ENCODE measurements around the gene RNF187. TPM values are rescaled to one million over a fixed set of nuclear protein-coding genes. Genes with fewer than 3 reads are reported as not detected.
"Not testable (repeated sequence)": the region's sequence is repeated elsewhere in the genome, so short reads cannot be mapped to it uniquely, and the experiment has no call there.

Gene RNF187
- total RNA-seq, 1 donor from 2014 or later: 193 TPM

- H3K36me3 Mint-ChIP-seq (ENCODE audit: low read depth): no peaks in the 10 kb centered on the region
- DNase-seq (ENCODE audit: low spot score): no peak
- no peak for TF ChIP-seq CTCF (IDR thresholded peaks at IDR 0.05)
- no peak overlapping the region for H3K27ac Mint-ChIP-seq (ENCODE audit: unreplicated experiment)
- H3K9me3 Mint-ChIP-seq (ENCODE audit: low read depth): no peaks in the 10 kb centered on the region
- H3K4me1 Mint-ChIP-seq (ENCODE audit: low read depth): peaks cover 19% of the 10 kb centered on the region
- H3K4me3 Mint-ChIP-seq (ENCODE audit: unreplicated experiment): peak overlapping the region; percentile 78
- H3K27me3 Mint-ChIP-seq (ENCODE audit: low read depth): peaks cover 33% of the 10 kb centered on the region
These were observed 21.5 kb upstream of the RNF187 start for GRCh38 chr1:228465571-228466146.

GRCh38 chr1:228468188-228468587 lies 19.0 kb upstream of the RNF187 start:
- H3K9me3 Mint-ChIP-seq (ENCODE audit: low read depth); H3K4me3 Mint-ChIP-seq (ENCODE audit: unreplicated experiment); H3K27ac Mint-ChIP-seq (ENCODE audit: unreplicated experiment); H3K36me3 Mint-ChIP-seq (ENCODE audit: low read depth); DNase-seq (ENCODE audit: low spot score): not testable (repeated sequence)
- Mint-ChIP-seq H3K27me3 (ENCODE audit: low read depth) (peaks cover 24% of the 10 kb centered on the region), H3K4me1 (ENCODE audit: low read depth) (peaks cover 24% of the 10 kb centered on the region)

GRCh38 chr1:228469413-228470162 lies 17.6 kb upstream of the RNF187 start:
- H3K27ac Mint-ChIP-seq (ENCODE audit: unreplicated experiment): no peak overlapping the region
- peaks cover 23% of the 10 kb centered on the region for H3K27me3 Mint-ChIP-seq (ENCODE audit: low read depth)
- peaks cover 14% of the 10 kb centered on the region for H3K4me1 Mint-ChIP-seq (ENCODE audit: low read depth)
- H3K36me3 Mint-ChIP-seq (ENCODE audit: low read depth): no peaks in the 10 kb centered on the region
- DNase-seq (ENCODE audit: low spot score): no peak
- TF ChIP-seq CTCF (IDR thresholded peaks at IDR 0.05): no peak
- H3K9me3 Mint-ChIP-seq (ENCODE audit: low read depth): no peaks in the 10 kb centered on the region
- no peak overlapping the region for H3K4me3 Mint-ChIP-seq (ENCODE audit: unreplicated experiment)

GRCh38 chr1:228471154-228471761 lies 15.9 kb upstream of the RNF187 start:
- Mint-ChIP-seq H3K36me3 (ENCODE audit: low read depth) (no peaks in the 10 kb centered on the region), H3K27me3 (ENCODE audit: low read depth) (peaks cover 19% of the 10 kb centered on the region), H3K9me3 (ENCODE audit: low read depth) (no peaks in the 10 kb centered on the region), H3K4me1 (ENCODE audit: low read depth) (peaks cover 9% of the 10 kb centered on the region), H3K4me3 (ENCODE audit: unreplicated experiment) (no peak overlapping the region), H3K27ac (ENCODE audit: unreplicated experiment) (no peak overlapping the region)
- no peak for TF ChIP-seq CTCF (IDR thresholded peaks at IDR 0.05)
- DNase-seq (ENCODE audit: low spot score): no peak

GRCh38 chr1:228471762-228472398 lies 15.3 kb upstream of the RNF187 start:
- no peaks in the 10 kb centered on the region for H3K36me3 Mint-ChIP-seq (ENCODE audit: low read depth)
- no peak overlapping the region for H3K4me3 Mint-ChIP-seq (ENCODE audit: unreplicated experiment)
- no peak overlapping the region for H3K27ac Mint-ChIP-seq (ENCODE audit: unreplicated experiment)
- no peak for DNase-seq (ENCODE audit: low spot score)
- TF ChIP-seq CTCF (IDR thresholded peaks at IDR 0.05): peak; percentile 67
- H3K4me1 Mint-ChIP-seq (ENCODE audit: low read depth): peaks cover 9% of the 10 kb centered on the region
- peaks cover 14% of the 10 kb centered on the region for H3K27me3 Mint-ChIP-seq (ENCODE audit: low read depth)
- H3K9me3 Mint-ChIP-seq (ENCODE audit: low read depth): no peaks in the 10 kb centered on the region

All from chondrocyte (in vitro differentiated cells).